HCT116 (cell line): Measurements from ENCODE around the gene SLC35B2. TPM values are rescaled to one million over a fixed set of nuclear protein-coding genes. Genes with fewer than 3 reads are reported as not detected.
A peak's percentile ranks its signal among the peaks of the same experiment; 100 is the strongest.

Experiments used
- ATAC-seq: fragments of 200-7000 bp; cut with Tn5 transposase; 2 replicates; pipeline ENCODE4 v1.9.1; 2020; ENCODE audit warnings: mild to moderate bottlenecking, moderate library complexity
- BruUV-seq: library from RNA; stranded (reverse); fragments of 400-500 nt; replicated peaks from 2 replicates; lab custom pipeline; 2021; lab: Mats Ljungman, UMichigan
- CTCF ChIA-PET: fragments of 300-600 bp; sonication (Branson Sonifier 250); formaldehyde crosslinking; loops from one replicate; lab custom pipeline; 2021; ENCODE audit warnings: antibody characterized with exemption; lab: Charles Lee
- POLR2A ChIA-PET: fragments of 300-600, 350-600 bp; sonication (Branson Sonifier 250); formaldehyde crosslinking; loops from one replicate; lab custom pipeline; 2021; ENCODE audit warnings: antibody characterized with exemption; lab: Charles Lee
- RAD21 ChIA-PET, 2 experiments: fragments of 300-600 bp; sonication (Branson Sonifier 250); formaldehyde crosslinking; loops; one replicate each; lab custom pipeline; 2023; ENCODE audit warnings: low total read pairs in 2 of 2; ENCODE audit not compliant: uncharacterized antibody in 2 of 2, unreplicated experiment in 2 of 2, low non-redundant PET in 1 of 2; lab: Charles Lee
- DNase-seq: peaks from one replicate; pipeline ENCODE4 v3.0.0-alpha.2; 2010; ENCODE audit warnings: low read depth, low spot score
- H2AFZ ChIP-seq: fragments of 200-600 bp; shearing (Covaris generic), sonication (generic); 2 replicates; pipeline ENCODE4 v1.6.1; 2017; ENCODE audit warnings: low read depth, mixed run types, mixed read lengths, antibody characterized with exemption, low read length; ENCODE audit not compliant: poor library complexity, severe bottlenecking
- H3K27ac ChIP-seq: 2 replicates; pipeline ENCODE4 v1.5.1; 2012; ENCODE audit warnings: low read depth, low read length
- H3K27me3 ChIP-seq: fragments of 200-600 bp; sonication (generic); 2 replicates; pipeline ENCODE4 v1.6.1; 2016; ENCODE audit warnings: mixed run types, low read length, mixed read lengths; ENCODE audit not compliant: insufficient read depth
- H3K36me3 ChIP-seq, 2 experiments: fragments of 200-500 bp in 1 of 2; fragments of 200-600 bp in 1 of 2; sonication (Bioruptor generic) in 1 of 2; sonication (generic) in 1 of 2; 2 replicates each; pipeline versions ENCODE4 v1.5.1 to v1.6.1; 2014 to 2016; ENCODE audit warnings: low read length in 2 of 2, inconsistent platforms in 1 of 2, mixed read lengths in 1 of 2, mixed run types in 1 of 2; ENCODE audit not compliant: insufficient read depth in 2 of 2, control insufficient read depth in 1 of 2
- H3K4me1 ChIP-seq, 2 experiments: fragments of 200-600 bp in 1 of 2; sonication (generic) in 1 of 2; 2 replicates each; pipeline versions ENCODE4 v1.5.1 to v1.6.1; 2012 to 2017; ENCODE audit warnings: low read length in 2 of 2, inconsistent platforms in 1 of 2, mild to moderate bottlenecking in 1 of 2, mixed read lengths in 1 of 2, mixed run types in 1 of 2, moderate library complexity in 1 of 2; ENCODE audit not compliant: insufficient read depth in 2 of 2, control insufficient read depth in 1 of 2
- H3K4me2 ChIP-seq: fragments of 200-600 bp; sonication (generic); 2 replicates; pipeline ENCODE4 v1.6.1; 2017; ENCODE audit warnings: mixed run types, low read length, mixed read lengths
- H3K4me3 ChIP-seq, 2 experiments: fragments of 200-600 bp in 1 of 2; sonication (generic) in 1 of 2; replicated peaks in 1 of 2; 2 replicates each; pipeline ENCODE4 v1.5.1; 2011 to 2016; ENCODE audit warnings: low read length in 2 of 2, control low read depth in 1 of 2, low read depth in 1 of 2, mild to moderate bottlenecking in 1 of 2, mixed read lengths in 1 of 2, mixed run types in 1 of 2
- H3K79me2 ChIP-seq: fragments of 200-600 bp; sonication (generic); 2 replicates; pipeline ENCODE4 v1.6.1; 2017; ENCODE audit warnings: mild to moderate bottlenecking, mixed run types, low read length, moderate library complexity, mixed read lengths; ENCODE audit not compliant: insufficient read depth
- H3K9ac ChIP-seq: fragments of 200-600 bp; sonication (generic); 2 replicates; pipeline ENCODE4 v1.6.1; 2016; ENCODE audit warnings: low read length, mixed read lengths
- H3K9me2 ChIP-seq: fragments of 200-600 bp; sonication (generic), shearing (Covaris generic); 2 replicates; pipeline ENCODE4 v1.6.1; 2017; ENCODE audit warnings: mixed run types, mild to moderate bottlenecking, moderate library complexity; ENCODE audit not compliant: insufficient read depth
- H3K9me3 ChIP-seq, 2 experiments: fragments of 200-500 bp in 1 of 2; fragments of 200-600 bp in 1 of 2; sonication (Bioruptor generic) in 1 of 2; sonication (generic) in 1 of 2; 2 replicates each; pipeline ENCODE4 v1.6.1; 2014 to 2017; ENCODE audit warnings: low read length in 2 of 2, mixed read lengths in 2 of 2, inconsistent platforms in 1 of 2, low read depth in 1 of 2, mild to moderate bottlenecking in 1 of 2, mixed run types in 1 of 2, moderate library complexity in 1 of 2; ENCODE audit not compliant: control insufficient read depth in 1 of 2, insufficient read depth in 1 of 2
- H4K20me1 ChIP-seq: fragments of 200-600 bp; sonication (generic), shearing (Covaris generic); 2 replicates; pipeline ENCODE4 v1.6.1; 2017; ENCODE audit warnings: mixed run types, mild to moderate bottlenecking, moderate library complexity; ENCODE audit not compliant: insufficient read depth
- CEBPB ChIP-seq: IDR thresholded peaks from 2 replicates; pipeline ENCODE4 v1.6.1; 2012; ENCODE audit warnings: low read depth
- EGR1 ChIP-seq: IDR thresholded peaks from 2 replicates; pipeline ENCODE4 v1.6.1; 2012; ENCODE audit warnings: low read depth
- EZH2 ChIP-seq: fragments of 200-600 bp; sonication (generic); IDR thresholded peaks from 2 replicates; pipeline ENCODE4 v1.6.1; 2017; ENCODE audit warnings: antibody characterized with exemption, mixed run types
- POLR2A ChIP-seq: IDR thresholded peaks from 2 replicates; pipeline ENCODE4 v1.7.0; 2011; ENCODE audit warnings: borderline replicate concordance; ENCODE audit not compliant: insufficient read depth, insufficient read length; ENCODE audit errors: extremely low read depth
- POLR2AphosphoS5 ChIP-seq: IDR thresholded peaks from 2 replicates; pipeline ENCODE4 v1.6.1; 2011; ENCODE audit warnings: mild to moderate bottlenecking, low read depth, low read length, moderate library complexity
- RAD21 ChIP-seq: IDR thresholded peaks from 2 replicates; pipeline ENCODE4 v1.6.1; 2012; ENCODE audit warnings: low read depth, mild to moderate bottlenecking
- SIN3A ChIP-seq: IDR thresholded peaks from 2 replicates; pipeline ENCODE4 v1.6.1; 2012; ENCODE audit warnings: low read depth
- SP1 ChIP-seq: IDR thresholded peaks from 2 replicates; pipeline ENCODE4 v1.6.1; 2012; ENCODE audit warnings: low read depth
- ZFX ChIP-seq: fragments of 450-650 bp; IDR thresholded peaks from 2 replicates; pipeline ENCODE4 v1.6.1; 2017
- intact Hi-C: fragments of 100-400 bp; cut with micrococcal nuclease; formaldehyde crosslinking; loops from 2 replicates; pipeline ENCODE4 v1.10.0; 2022
- total RNA-seq: library from RNA; stranded (reverse); gene quantifications from one replicate; pipeline ENCODE4 v1.2.1, GENCODE V29; 2021; ENCODE audit not compliant: unreplicated experiment
- TF ChIP-seq, protein P1 (sequence below), 3 experiments: fragments of 200-600 bp in 1 of 3; sonication (generic) in 1 of 3; IDR thresholded peaks in 2 of 3; conservative IDR thresholded peaks in 1 of 3; 2 replicates each; pipeline ENCODE4 v1.5.1; 2012 to 2017; ENCODE audit warnings: low read depth in 2 of 3, low read length in 2 of 3, antibody characterized with exemption in 1 of 3, borderline replicate concordance in 1 of 3, control low read depth in 1 of 3, mild to moderate bottlenecking in 1 of 3, mixed read lengths in 1 of 3, mixed run types in 1 of 3, moderate library complexity in 1 of 3; ENCODE audit not compliant: insufficient read depth in 1 of 3
- TF ChIP-seq, protein P2 (sequence below): IDR thresholded peaks from 2 replicates; pipeline ENCODE4 v1.6.1; 2011; ENCODE audit warnings: mild to moderate bottlenecking, low read length, moderate library complexity; ENCODE audit not compliant: insufficient replicate concordance; ENCODE audit errors: extremely low read depth

The SLC35B2 gene
- total RNA-seq, 1 experiment from 2014 or later = 50.5 TPM

DNA sequence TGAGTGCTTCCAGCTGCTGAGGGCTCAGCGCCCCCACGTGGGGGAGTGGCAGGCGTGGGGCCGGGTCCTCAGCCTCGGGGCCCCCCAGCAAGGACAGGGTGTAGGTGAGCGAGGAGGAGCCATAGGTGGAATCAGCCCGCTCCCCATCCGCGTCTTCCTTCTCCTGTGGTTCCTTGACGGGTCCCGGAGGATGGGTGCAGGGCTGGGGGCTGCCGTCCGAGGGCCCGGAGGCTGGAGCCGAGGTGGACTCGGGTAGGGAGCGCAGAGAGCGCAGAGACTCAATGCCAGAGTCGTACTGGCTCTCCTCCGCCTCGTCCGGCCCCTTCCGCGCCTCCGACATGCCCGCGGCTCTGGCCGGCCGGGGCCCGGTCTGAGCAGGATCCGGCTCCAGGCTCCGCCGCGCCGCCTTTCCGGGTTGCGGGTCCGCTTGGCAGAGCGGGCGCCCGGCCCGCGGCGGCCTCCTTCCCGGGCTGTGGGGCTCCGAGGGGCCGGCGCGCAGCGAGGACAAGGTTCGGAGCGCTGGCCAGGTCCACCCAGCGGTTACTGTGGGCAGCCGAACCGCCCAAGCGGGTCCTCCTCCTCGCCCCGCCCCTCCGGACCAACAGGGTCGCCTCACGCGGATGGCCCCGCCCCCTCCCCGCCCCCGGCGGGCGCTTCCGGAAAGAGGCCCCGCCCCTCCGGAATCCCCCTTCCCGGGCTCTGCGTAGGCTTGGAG lies 7.8 kb upstream of the SLC35B2 start, which contains the start of gene NFKBIE:
Gene NFKBIE, minus strand, starts transcription at position 545 of the 715 bp plus-strand sequence. Its CDS starts 205 bp downstream, at position 340.
- Histone ChIP-seq H2AFZ (no peak within 1 kb of the TSS), H3K27ac (peak within 1 kb of the TSS; percentile 79), H3K9me2 (no peaks in the 10 kb centered on the region), H3K4me1 (peaks cover 7 to 26% of the 10 kb centered on the region in 2 experiments), H3K36me3 (peaks cover 2 to 3% of the 10 kb centered on the region in 2 experiments; a peak in 2 of 4 replicates), H3K9me3 (no peaks in the 10 kb centered on the region), H3K9ac (peak within 1 kb of the TSS; percentile 88), H3K27me3 (no peaks in the 10 kb centered on the region), H3K4me3 (peak within 1 kb of the TSS; percentile 88 to 92), H3K79me2 (peaks cover 25% of the 10 kb centered on the region; the same call in 1 of the 2 replicates), H4K20me1 (no peaks in the 10 kb centered on the region), H3K4me2 (peak within 1 kb of the TSS; percentile 99)
- DNase-seq = peak; percentile 68
- BruUV-seq = no TSS peak
- ChIA-PET RAD21 (no interaction called here), POLR2A (interaction anchor here (0.7 to 1.6 kb wide), 2 partner anchors 9 to 10 kb away, joined by 3 read pairs; no protein-coding TSS in a partner anchor), CTCF (interaction anchor here (1.1 to 1.5 kb wide), 3 partner anchors 10 to 169 kb away, joined by 3 to 5 read pairs (median 3); no protein-coding TSS in a partner anchor)
- TF ChIP-seq RAD21 = peak; percentile 50; the same call in 1 of the 2 replicates
- TF ChIP-seq EZH2 = no peak
- no peak for TF ChIP-seq CEBPB
- peak; percentile 70; the same call in 1 of the 2 replicates for TF ChIP-seq SIN3A
- TF ChIP-seq, protein P1, sequence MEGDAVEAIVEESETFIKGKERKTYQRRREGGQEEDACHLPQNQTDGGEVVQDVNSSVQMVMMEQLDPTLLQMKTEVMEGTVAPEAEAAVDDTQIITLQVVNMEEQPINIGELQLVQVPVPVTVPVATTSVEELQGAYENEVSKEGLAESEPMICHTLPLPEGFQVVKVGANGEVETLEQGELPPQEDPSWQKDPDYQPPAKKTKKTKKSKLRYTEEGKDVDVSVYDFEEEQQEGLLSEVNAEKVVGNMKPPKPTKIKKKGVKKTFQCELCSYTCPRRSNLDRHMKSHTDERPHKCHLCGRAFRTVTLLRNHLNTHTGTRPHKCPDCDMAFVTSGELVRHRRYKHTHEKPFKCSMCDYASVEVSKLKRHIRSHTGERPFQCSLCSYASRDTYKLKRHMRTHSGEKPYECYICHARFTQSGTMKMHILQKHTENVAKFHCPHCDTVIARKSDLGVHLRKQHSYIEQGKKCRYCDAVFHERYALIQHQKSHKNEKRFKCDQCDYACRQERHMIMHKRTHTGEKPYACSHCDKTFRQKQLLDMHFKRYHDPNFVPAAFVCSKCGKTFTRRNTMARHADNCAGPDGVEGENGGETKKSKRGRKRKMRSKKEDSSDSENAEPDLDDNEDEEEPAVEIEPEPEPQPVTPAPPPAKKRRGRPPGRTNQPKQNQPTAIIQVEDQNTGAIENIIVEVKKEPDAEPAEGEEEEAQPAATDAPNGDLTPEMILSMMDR (IDR thresholded peaks at IDR 0.05 in 2 of 3, conservative IDR thresholded peaks at IDR 0.05 in 1 of 3; ENCODE audit: borderline replicate concordance in 1 of 3, insufficient read depth in 1 of 3, low read depth in 2 of 3, low read length in 2 of 3) = peak; percentile 15 to 41 (median 35); a peak in 3 of 6 replicates
- no peak for TF ChIP-seq SP1
- TF ChIP-seq, protein P2, sequence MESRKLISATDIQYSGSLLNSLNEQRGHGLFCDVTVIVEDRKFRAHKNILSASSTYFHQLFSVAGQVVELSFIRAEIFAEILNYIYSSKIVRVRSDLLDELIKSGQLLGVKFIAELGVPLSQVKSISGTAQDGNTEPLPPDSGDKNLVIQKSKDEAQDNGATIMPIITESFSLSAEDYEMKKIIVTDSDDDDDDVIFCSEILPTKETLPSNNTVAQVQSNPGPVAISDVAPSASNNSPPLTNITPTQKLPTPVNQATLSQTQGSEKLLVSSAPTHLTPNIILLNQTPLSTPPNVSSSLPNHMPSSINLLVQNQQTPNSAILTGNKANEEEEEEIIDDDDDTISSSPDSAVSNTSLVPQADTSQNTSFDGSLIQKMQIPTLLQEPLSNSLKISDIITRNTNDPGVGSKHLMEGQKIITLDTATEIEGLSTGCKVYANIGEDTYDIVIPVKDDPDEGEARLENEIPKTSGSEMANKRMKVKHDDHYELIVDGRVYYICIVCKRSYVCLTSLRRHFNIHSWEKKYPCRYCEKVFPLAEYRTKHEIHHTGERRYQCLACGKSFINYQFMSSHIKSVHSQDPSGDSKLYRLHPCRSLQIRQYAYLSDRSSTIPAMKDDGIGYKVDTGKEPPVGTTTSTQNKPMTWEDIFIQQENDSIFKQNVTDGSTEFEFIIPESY = no peak
- peak; percentile 53; the same call in 1 of the 2 replicates for TF ChIP-seq ZFX
- TF ChIP-seq POLR2AphosphoS5 = peak; percentile 95
- TF ChIP-seq POLR2A = peak; percentile 72
- TF ChIP-seq EGR1 = peak; percentile 1; the same call in 1 of the 2 replicates
- ATAC-seq = peak; percentile 83
- intact Hi-C loops = loop anchor here (5.0 kb wide), 1 partner anchor 192 kb away; no protein-coding TSS in a partner anchor
